RKO (cell line): ENCODE measurements around the gene CLN6.
"Not testable (repeated sequence)": the region's sequence is repeated elsewhere in the genome, so short reads cannot be mapped to it uniquely, and the experiment has no call there.

Experiments
- DNase-seq: peaks from one replicate; pipeline ENCODE4 v3.0.0-alpha.2; 2016; ENCODE audit warnings: low spot score

The CLN6 gene

DNA sequence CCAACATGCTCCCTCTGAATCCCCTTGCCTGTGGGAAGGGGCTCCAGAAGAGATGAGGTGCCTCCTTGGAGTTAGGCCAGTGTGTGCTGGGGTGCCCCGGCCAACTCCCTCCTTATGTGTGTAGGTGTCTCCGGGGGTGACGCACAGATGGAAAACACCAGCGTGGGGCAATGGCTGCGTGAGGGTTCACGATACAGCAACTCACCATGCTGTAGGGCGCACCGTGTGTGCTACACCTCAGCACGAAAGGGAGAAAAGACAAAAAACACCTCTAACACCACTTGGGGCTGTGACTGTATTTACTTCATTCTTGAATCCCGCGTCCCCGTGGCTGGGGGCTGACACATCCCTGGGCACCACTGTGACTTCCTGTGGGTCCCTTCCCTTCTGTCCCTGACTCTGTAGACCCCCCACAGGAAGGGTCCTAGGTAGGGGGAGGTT, 22.8 kb downstream of the CLN6 start:
- no peak for DNase-seq

DNA sequence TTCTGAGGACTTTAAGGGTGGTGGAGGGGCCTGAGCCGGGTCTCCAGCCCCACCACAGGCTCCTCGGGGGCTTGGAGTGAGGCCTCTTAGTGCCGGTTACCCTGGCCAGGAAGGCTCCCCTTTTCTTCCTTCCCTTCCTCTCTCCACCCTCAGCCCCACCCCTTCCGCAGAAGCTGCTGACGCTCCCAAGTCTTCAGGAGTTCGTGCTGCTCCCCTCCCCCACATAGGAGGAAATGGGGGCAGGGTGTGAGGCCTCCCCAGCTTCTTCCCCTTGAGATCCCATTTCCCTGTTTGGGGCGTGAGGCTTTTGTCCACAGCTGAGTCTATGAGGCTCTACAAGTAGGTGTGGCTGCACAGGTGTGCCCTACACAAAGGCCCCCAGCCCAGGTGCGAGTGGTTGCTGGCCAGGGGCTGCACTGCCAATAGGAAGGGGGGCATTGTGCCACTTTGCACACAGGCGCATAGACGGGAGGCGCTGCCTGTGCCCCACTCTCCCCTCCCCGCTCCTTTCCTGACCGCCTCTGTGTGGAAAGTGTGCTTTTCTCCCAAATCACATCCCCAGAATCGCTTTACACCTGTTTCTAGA, 23.5 kb downstream of the CLN6 start:
- no peak for DNase-seq

DNA sequence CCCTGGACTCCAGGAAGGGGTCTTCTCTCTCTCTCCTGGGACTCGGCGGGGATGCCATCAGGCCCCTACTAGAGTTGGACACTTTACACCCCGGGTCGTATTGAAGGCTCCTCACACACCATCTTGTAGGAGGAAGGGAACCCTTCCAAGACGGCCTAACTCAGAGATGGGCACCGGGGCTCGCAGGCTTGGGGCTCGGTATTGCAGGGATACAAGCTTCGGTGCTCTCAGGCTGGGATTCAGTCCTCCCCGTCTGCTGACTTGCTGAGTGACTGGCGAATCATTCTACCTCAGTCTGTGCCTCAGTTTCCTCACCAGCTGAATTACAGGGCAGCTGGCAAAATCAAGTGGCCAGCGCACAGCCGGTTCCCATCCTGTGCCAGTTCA, 24.0 kb downstream of the CLN6 start:
- no peak for DNase-seq

DNA sequence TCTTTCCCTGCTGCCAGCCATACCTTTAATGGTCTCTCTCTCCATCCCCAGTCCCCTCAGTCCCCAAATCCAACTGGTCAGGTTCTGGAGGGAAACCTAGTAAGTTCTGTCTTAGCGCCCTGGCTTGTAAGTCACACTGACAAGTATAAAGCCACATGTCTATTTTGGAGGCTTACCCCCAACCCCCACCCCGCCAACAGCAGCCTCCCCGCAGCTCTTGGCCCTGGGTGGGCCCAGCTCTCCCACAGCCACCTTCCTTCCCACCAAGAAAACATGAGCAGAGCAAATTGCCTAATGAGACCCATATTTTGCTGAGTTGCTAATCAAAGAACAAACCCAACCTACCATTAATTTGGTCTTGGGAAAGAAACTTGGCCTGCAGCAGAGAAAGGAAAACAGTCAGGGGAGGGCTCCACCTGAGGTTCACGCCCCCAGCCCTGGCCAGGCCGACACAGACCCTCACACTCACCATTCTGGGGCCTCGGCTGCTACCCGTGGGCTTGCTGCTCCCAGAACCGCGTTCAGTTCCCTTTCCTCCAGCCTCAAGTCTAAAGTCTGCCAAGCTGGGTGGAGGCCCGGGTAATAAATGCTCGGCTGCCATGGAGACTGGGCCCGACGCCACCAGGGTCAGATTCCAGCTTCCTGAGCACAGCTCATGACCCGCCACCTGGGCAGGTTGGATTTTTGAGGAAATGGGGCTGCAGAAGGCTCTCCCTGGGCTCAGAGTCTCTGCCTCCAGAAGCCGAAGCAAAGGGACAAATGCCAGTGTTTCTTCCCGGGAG, 24.6 kb downstream of the CLN6 start, which contains the start of gene CALML4:
Gene CALML4, minus strand, starts transcription at position 557 of the 782 bp plus-strand sequence. Its CDS starts 85 bp downstream, at position 472.
- no peak for DNase-seq

DNA sequence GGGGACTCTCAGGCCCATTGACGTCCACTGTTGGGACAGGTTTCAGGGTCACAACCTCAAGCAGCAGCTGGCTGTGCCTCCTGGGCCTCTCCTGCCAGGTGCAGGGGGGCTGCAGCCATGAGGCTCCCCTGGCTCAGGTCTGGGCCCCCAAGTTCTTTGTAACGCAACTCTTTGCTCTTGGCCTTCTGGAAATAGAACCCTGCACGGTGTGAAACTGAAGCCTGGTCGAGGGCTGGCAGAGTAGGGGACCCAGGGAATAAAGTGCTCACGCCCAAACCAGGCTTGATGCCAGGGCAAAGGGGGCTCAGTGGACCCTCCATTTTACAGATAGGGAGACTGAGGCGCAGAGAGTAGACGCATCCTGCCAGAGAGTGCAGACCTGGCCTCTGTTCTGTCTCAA, 25.2 kb downstream of the CLN6 start:
- no peak for DNase-seq

DNA sequence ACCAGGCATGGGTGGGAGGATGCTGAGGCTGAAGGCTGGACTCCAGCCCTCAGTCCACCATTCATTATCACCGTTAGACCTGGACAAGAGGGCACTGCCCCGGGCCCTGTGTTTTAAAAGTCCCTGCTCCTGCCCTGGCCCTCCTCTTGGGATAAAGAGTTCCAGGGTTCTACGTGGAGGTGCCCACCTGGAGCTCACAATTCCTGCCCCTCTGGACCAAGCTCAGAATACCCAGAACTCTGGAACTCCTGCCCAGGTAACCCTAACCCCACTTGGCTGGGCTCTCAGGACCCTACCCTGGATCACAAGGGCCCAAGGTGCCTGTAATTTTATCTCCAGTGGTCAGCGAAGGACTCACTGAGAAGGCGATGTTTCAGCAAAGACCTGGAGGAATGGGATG, 25.6 kb downstream of the CLN6 start:
- DNase-seq = no peak

DNA sequence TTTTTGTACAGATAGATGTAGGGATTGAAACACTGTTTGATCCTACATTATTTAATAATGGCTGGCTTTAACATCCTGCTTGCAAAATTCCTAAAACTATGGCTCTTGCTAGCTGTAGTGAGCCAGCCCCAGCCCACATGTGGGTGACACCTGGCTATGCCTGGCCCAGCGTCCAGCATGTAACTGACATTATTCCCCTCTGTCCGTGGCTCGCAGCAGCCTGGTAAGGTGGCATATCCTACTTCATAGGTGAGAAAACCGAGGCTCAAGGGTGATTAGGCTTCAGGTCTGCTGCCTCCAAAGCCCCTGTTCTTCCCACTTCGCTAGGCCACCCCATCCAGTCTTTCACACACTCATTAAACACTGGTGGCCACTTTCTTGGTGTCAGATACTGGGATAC, 26.0 kb downstream of the CLN6 start:
- no peak for DNase-seq

DNA sequence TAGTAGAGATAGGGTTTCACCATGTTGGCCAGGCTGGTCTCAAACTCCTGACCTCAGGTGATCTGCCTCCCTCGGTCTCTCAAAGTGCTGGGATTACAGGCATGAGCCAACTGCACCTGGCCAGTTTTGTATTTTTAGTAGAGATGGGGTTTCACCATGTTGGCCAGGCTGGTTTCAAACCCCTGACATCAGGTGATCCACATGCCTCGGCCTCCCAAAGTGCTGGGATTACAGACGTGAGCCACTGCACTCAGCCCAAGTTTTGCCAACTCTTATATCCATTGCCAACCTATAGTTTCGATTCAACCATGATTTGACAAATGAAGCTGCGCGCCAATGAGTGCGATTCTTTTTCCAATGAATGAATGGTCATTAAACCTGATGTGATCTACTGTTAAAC, 26.5 kb downstream of the CLN6 start:
- DNase-seq = not testable (repeated sequence)

DNA sequence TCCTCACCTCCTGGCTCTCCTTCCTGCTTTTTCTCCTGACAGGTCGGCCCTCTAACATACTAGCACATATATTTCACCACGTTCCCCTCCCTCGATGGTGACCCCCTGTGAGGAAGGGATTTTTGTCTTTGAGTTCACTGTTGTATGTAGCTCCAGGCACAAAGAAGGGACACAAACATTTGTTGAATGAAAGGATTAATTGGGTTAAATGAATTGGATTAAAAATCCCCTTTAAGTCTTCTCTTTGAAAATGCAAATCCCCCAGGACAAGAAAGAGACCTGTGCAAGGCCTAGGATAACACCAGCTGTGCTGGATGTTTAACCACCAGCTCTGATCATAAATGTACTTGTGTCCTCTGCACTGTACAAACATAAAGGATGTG, 27.7 kb downstream of the CLN6 start:
- no peak for DNase-seq

DNA sequence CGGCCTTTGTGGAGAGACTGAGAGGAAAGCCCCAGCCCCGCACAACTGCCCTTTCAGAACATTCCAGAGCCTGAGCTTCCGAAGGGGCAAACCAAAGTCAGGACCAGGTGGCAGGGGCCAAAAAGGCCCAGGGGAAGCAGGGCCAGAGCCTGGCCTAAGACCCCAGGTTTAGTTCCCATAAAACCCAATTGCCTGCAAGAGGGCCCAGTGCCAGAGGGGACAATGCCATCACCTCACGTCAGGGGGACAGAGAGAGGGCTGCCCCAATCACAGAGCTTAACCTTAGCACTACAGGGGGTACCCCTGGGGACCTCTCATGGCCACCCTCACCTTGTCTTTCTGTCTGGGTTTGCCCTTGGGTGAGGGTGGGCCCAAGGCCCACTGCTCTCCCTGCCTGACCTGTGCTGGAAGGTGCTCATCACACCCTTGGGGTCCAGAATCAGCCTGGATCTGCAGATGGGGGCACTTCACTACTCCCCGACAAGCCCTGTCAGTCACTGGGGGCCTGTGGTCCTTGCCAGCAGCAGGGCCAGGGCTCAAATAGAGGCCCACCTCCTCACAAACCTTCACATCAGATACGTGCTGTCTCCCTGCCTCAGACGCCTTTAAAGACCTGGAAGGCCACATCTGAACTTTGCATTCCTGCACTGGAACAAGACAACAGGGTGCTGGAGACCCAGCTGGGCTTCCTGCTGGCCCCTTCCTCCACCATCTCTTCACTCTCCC, 28.2 kb downstream of the CLN6 start:
- DNase-seq = no peak

DNA sequence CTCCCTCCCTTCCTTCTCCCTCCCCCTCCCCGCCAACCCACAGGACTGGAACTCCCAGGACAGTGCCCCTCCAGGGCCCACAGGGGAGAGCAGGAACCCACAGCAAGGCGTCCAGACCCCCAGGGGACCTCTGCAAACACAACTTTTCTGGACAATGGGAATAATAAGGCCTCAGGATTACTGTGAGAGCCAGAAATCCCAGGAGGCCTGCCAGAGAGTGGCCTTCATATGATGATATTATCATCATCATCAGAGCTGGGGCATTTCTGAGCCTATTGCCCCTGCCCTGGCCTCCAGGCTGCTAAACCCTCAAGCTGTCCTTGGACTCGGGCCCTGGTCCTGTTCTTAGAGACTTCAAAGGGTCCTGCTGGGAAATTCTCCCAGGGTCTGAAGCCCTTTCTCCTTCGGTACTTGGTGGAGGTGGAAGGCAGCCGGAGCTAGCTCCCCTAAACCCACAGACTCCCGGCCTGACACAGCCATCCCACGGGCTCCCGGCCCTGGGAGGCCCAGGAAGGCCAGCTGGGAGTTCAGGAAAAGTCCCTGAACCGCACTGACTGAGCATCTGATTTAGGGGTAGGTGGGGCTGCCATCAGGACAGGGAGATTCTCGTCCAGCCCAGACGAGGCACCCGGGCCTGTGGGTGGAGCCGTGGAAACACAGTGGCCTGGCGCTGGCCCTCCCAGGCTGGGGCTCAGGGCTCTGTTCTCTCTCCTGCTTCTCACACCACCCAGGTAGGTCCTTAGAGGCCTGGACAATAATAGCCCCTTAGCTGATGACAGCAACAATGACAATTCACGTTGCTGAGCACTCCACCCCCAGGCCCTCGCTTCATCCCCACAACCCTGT, 29.3 kb downstream of the CLN6 start:
- DNase-seq = no peak

DNA sequence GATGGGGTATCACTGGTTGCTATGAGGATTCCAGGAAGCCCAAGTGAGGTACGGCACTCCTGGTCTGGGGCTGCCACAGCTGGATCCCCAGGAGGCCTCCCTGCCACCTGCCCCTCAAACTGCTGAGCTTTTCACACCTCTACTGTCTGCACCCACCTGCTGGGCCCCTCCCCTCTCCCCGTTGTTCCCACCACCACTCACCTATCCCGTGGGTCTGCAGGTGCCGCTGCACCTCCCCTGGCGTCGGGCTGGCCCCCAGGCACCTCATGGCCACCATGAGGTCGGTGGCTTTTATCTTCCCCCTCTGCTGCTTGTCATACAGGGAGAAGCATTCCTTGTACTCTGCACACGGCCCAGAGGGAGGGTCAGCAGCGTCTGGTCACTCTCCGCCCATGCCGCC, 30.2 kb downstream of the CLN6 start:
- no peak for DNase-seq

DNA sequence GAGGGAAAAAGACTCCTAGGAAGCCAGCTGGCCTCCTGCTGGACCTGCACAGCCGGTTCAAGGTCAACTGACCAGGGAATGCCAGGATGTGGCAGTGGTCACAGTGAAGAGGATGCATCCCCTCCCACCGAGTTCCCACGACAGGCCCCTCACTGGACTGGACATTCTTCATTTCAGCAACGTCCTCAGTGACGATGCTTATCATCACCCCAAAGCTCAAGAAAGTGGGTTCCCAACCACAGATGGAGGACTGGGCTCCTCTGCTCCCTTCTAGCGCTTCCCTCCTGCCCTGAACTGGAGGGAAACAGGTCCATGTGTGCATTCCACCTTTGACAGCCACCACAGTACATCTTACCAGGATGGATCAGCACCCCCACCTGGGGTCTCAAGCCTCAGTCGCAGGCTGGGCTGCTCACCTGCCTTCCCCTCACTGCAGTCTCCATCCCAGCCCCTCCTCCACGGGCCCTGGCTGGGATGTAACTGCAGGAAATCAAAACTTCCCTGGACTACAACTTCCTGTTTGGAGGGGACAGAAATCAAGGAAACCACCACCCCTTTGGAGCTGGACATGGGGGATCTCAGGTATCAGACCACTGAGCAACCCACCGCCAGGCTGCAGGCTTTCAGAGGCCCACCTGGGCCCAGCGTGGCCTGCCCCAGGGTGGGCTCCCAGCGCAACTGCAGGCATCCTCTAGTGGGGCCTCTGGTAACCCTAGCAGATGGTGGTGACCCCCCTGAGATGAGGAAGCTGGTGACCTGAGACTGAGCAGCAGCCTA, 31.7 kb downstream of the CLN6 start:
- no peak for DNase-seq

DNA sequence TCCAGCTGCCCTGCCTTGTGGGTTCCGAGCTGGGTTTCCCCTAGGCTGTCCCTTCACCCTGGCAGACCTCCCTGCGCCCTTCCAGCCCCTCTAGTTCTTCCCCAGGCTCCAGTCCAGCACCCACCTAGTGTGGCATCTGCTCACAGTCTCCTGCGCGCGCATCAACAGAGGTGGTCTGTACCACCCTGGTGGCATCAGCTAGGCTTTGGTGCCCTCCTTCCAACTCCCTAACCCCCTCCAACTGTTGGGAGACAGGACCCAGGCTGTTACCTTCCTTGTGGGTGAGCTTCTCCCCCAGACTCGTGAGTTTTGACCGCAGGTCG, 32.4 kb downstream of the CLN6 start:
- DNase-seq = no peak

DNA sequence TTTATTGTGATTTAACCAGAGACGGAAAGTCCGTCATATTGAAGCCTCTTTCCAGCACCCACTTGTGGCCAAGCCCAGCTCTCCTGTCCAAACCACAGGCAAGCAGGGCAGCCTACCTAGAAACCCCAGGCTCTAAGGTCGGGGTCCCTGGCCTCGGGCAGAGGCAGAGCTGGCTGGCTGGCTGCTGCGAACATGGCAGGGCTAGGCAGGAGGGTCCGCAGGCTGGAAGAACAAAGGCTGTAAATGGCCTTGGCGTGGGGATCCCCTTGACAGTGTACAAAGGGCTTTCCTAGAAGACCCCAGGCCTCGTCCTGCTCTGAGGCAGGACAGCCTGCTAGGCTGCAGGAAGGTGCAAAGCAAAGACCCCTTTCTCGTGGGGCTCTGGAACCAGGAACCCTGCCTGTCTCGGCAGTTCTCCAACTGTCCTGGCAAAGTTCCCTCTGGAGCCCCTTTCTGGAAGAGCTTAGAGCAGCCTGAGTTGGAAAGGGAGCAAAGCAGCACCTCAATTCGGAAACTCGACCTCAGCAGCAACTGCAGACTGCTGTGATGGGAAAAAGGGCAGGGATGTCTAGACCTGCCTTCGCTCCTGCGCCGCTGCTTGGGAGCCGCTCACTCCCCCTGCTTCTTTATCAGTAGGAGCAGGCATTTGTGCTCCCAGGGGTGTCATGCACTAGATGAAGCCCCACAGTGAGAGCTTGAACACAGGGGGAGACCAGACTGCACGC, 32.9 kb downstream of the CLN6 start:
- DNase-seq = no peak

DNA sequence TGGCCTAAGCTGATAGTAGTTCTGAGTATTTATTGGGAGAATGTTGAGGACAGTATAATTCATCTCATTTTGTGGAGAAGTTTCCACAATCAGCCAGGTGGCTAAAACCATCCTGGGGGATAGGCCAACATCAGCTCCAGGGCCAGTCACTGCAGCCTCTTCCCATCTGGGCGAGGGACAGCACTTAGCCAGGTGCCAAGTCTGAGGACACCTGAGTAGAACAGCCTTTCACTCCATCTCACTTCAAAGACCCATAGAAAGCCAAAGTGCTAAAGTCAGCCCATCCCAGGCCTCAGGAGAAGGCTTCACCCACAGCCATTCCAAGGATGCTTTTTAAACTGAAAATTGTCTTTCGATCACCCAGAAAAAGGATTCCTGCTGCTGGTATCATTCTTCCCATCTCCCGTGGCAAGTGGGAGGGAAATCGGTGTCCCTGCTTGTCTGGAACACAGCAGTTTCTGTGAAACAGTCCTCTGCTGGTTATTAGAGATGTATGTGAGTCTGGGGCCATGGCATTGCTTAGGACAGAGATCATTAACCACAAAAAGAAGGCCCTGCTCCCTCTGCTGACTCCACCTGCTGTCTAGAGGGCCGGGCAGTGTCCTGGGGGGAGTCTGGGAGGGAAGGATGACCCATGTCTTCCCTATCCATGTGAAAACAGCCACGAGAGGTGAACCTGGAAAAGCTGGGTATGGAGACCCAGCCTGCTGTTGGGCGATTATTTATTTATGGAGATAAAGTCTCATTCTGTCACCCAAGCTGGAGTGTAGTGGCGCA, 34.0 kb downstream of the CLN6 start:
- no peak for DNase-seq

DNA sequence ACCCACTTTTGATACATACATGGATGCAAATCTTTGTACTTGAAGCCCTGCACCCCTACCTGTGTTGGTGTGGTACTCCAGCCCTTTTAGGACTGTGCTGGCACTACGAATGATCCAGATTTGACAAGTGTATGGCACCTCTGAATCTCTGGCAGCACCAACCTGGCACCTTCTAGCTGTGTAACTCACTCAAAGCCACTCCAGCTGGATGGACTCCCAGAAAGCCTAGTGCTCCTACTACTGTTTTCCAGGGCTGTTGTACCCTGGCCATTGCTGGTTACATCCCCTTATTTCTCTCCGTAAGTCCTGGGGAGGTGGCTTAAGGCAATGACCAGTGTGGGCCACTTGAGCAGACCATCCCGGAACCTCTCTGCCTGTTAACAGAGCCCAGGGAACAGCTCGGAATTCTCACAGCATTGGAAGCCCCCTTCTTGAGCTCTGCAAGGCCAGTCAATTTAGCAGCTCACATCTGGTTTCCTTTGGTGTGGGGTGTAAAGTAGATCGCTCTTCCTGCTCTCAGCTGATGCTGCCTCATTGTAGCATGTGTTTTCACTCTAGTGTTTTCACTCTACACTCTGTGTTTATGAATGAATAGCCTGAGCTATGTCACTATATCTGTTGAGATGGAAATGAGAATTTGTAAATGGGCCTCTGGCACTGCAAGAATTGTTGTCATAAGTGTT, 36.6 kb downstream of the CLN6 start:
- no peak for DNase-seq

DNA sequence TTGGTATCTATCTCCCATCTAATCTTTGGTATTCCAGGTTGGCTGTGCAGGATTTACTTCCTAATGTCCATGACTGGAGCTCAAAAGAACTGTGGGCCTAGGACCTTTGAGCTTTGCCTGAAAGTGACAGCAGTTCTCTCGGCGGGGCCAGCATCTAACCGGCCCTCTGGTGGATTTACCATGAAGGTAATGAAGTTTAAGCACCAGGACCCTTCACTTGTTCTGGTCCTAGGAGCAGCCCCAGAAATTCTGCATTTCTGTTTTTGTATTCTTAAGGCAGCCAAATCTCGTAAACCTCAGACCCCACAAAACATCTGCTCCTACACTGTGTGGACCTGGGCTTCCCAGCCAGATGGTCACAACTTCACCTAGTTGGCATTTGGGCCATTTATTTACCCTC, 37.4 kb downstream of the CLN6 start:
- DNase-seq = no peak

DNA sequence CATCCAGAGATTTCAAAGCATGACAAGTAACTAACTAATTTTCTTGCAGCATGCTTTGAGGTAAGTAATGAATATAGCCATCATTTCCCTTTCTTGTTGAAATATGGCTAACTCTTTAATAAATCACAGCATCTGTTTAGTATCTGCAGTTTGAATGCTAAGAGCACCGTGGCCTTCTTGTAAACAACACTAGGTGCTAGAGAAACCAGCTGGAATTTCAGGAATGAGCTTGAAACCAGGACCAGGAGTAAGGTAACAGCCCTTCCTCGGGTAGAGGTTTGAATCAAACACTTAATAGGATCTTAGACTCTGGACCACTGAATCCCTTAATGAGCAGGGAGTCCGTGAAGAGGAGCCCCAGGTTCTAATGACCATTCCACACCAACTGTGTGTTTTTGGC, 38.0 kb downstream of the CLN6 start:
- no peak for DNase-seq

DNA sequence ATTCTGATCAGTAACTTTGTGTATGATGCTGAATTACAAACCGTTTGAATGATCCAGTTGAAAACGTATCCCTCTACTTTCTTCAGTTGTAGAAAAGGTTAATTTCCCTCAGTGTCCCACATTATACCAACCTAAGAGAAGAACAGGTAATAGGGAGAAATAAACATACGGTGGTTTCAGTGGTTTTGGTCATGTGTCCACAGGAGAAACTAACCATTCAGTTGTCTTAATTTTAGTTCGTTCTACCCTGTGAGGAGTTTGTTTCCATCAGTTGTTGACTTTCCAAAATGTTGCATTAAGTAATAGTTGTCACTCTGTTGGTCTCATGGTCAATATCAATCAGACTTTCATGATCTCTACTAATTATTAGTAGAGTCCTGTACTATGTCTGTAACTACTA, 39.5 kb downstream of the CLN6 start:
- no peak for DNase-seq
